ENCODE measurements around the gene OR51B2.

The OR51B2 gene

DNA sequence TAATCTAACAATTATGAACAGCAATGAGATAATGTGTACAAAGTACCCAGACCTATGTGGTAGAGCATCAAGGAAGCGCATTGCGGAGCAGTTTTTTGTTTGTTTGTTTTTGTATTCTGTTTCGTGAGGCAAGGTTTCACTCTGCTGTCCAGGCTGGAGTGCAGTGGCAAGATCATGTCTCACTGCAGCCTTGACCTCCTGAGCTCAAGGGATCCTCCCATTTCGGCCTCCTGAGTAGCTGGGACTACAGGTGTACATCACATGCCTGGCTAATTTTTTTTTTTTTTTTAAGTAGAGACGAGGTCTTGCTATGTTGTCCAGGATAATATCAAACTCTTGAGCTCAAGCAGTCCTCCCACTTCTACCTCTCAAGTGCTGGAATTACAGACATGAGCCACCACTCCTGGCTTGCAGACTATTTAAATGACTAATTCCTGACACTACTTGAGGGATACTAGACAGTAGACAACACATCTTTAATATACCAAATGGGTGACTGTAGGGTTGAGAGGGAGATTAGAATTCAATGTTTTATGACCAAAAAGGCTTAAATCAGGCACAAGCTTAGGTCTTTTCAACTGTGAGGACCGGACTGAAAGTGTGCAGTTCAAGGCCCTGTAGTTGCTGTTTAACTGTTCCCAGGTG lies 35.1 kb downstream of the OR51B2 start:
- DNase-seq (ENCODE audit: low read depth): no peak
- H3K4me3 ChIP-seq (ENCODE audit: control insufficient read depth, low read depth, low read length): no peak overlapping the region
- TF ChIP-seq, protein P1, sequence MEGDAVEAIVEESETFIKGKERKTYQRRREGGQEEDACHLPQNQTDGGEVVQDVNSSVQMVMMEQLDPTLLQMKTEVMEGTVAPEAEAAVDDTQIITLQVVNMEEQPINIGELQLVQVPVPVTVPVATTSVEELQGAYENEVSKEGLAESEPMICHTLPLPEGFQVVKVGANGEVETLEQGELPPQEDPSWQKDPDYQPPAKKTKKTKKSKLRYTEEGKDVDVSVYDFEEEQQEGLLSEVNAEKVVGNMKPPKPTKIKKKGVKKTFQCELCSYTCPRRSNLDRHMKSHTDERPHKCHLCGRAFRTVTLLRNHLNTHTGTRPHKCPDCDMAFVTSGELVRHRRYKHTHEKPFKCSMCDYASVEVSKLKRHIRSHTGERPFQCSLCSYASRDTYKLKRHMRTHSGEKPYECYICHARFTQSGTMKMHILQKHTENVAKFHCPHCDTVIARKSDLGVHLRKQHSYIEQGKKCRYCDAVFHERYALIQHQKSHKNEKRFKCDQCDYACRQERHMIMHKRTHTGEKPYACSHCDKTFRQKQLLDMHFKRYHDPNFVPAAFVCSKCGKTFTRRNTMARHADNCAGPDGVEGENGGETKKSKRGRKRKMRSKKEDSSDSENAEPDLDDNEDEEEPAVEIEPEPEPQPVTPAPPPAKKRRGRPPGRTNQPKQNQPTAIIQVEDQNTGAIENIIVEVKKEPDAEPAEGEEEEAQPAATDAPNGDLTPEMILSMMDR (IDR thresholded peaks at IDR 0.05; ENCODE audit: control insufficient read depth, insufficient read depth, low read depth, low read length, missing control alignments): no peak

DNA sequence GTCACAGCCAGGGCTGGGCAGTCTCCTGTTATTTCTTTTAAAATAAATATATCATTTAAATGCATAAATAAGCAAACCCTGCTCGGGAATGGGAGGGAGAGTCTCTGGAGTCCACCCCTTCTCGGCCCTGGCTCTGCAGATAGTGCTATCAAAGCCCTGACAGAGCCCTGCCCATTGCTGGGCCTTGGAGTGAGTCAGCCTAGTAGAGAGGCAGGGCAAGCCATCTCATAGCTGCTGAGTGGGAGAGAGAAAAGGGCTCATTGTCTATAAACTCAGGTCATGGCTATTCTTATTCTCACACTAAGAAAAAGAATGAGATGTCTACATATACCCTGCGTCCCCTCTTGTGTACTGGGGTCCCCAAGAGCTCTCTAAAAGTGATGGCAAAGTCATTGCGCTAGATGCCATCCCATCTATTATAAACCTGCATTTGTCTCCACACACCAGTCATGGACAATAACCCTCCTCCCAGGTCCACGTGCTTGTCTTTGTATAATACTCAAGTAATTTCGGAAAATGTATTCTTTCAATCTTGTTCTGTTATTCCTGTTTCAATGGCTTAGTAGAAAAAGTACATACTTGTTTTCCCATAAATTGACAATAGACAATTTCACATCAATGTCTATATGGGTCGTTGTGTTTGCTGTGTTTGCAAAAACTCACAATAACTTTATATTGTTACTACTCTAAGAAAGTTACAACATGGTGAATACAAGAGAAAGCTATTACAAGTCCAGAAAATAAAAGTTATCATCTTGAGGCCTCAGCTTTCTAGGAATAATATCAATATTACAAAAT lies 35.8 kb downstream of the OR51B2 start:
- TF ChIP-seq, protein P1 (IDR thresholded peaks at IDR 0.05; ENCODE audit: control insufficient read depth, insufficient read depth, low read depth, low read length, missing control alignments): no peak
- no peak for DNase-seq (ENCODE audit: low read depth)
- H3K4me3 ChIP-seq (ENCODE audit: control insufficient read depth, low read depth, low read length): no peak overlapping the region

DNA sequence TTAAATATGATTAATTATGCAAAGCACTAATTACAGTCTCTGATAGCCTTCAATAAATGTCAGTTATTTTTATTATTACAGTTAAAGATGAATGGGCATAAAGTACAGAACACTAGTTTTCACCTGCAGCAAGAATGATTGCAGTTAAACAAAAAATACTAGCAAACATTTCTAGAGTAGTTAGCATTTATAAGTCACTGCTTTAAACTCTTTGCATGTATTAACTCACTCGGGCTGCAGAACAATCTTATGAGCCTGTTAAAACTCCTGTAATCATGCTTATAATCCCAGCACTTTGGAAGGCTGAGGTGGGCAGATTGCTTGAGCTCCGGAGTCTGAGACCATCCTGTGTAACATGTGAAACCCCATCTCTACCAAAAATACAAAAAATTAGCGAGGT lies 37.2 kb downstream of the OR51B2 start:
- TF ChIP-seq, protein P1 (IDR thresholded peaks at IDR 0.05; ENCODE audit: control insufficient read depth, insufficient read depth, low read depth, low read length, missing control alignments): no peak
- DNase-seq (ENCODE audit: low read depth): no peak

DNA sequence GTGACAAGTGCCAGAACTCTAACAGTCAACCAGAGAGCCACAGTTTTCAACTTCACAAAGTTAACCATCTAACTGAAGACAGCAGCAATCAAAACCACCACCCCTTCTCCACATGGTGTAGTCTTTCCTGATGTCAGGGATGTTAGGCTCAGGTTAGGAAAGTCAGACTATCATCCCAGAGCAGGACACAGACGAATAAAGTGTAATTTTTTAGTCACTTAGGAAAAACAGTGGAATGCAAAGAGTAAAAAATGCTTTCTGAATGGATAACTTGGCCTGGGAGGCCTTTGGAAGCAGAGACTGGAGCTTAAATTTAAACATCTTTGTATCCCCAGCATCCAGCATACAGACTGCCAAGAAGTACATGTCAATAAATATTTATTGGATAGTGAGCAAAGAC lies 37.7 kb downstream of the OR51B2 start:
- DNase-seq (ENCODE audit: low read depth): no peak
- no peak overlapping the region for H3K4me3 ChIP-seq (ENCODE audit: control insufficient read depth, low read depth, low read length)
- TF ChIP-seq, protein P1 (IDR thresholded peaks at IDR 0.05; ENCODE audit: control insufficient read depth, insufficient read depth, low read depth, low read length, missing control alignments): no peak

More for the DNA sequence above, 37.2 kb downstream of the OR51B2 start:
- H3K4me3 ChIP-seq (ENCODE audit: control insufficient read depth, low read depth, low read length): no peak overlapping the region

DNA sequence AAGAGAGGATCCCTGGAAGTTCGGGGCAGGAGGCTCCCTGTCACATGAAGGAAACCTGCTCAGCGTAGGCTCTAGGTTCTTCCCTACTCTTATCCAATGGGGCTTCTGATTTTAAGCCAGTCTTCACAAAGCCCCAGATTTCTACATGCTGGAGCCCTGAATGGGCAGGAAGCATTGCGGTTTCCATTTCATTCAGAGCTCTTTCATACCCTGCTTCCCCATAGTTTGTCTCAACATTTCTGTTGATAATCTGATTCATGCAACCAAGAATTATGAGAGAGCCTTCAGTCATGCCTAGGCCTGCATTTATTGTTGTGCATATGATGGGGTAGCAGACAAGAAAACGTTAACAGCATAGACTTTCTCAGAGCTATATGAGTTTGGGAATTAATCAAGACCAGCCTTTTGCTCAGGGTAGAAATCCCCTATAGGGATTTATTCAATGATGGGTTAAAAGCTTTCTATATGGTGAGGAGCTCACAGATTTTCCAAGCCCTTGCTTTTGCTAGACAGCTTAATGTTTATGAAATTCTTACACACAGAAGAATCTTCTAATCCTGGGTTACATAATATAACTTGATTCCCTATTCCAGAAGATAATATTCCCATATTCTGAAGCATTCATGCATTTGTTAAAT lies 38.3 kb downstream of the OR51B2 start:
- no peak overlapping the region for H3K4me3 ChIP-seq (ENCODE audit: control insufficient read depth, low read depth, low read length)
- TF ChIP-seq, protein P1 (IDR thresholded peaks at IDR 0.05; ENCODE audit: control insufficient read depth, insufficient read depth, low read depth, low read length, missing control alignments): no peak
- DNase-seq (ENCODE audit: low read depth): no peak

DNA sequence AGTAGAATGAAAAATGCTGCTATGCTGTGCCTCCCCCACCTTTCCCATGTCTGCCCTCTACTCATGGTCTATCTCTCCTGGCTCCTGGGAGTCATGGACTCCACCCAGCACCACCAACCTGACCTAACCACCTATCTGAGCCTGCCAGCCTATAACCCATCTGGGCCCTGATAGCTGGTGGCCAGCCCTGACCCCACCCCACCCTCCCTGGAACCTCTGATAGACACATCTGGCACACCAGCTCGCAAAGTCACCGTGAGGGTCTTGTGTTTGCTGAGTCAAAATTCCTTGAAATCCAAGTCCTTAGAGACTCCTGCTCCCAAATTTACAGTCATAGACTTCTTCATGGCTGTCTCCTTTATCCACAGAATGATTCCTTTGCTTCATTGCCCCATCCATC lies 39.5 kb downstream of the OR51B2 start:
- TF ChIP-seq, protein P1 (IDR thresholded peaks at IDR 0.05; ENCODE audit: control insufficient read depth, insufficient read depth, low read depth, low read length, missing control alignments): no peak
- DNase-seq (ENCODE audit: low read depth): no peak
- H3K4me3 ChIP-seq (ENCODE audit: control insufficient read depth, low read depth, low read length): no peak overlapping the region
